Neural cell (in vitro differentiated cells): ENCODE measurements around the gene TPCN1. TPM values are rescaled to one million over a fixed set of nuclear protein-coding genes. Genes with fewer than 3 reads are reported as not detected.

Experiments
- H2AFZ ChIP-seq: fragments of 200-600, 300-800 bp; sonication (generic), shearing (Covaris generic); 2 replicates; pipeline ENCODE4 v1.6.0; 2014; ENCODE audit warnings: low read depth, mild to moderate bottlenecking, antibody characterized with exemption, low read length, moderate library complexity
- H3F3A ChIP-seq: fragments of 200-600 bp; shearing (Covaris generic); 2 replicates; pipeline ENCODE4 v1.6.1; 2016; ENCODE audit warnings: mild to moderate bottlenecking, moderate library complexity, mixed read lengths, antibody characterized with exemption, low read length; ENCODE audit not compliant: insufficient read depth, poor library complexity, severe bottlenecking
- H3K27ac ChIP-seq: fragments of 200-600, 300-800 bp; sonication (generic), shearing (Covaris generic); 2 replicates; pipeline ENCODE4 v1.5.1; 2014; ENCODE audit warnings: mild to moderate bottlenecking, low read length, moderate library complexity
- H3K27me3 ChIP-seq: fragments of 300-800, 200-600 bp; sonication (generic), shearing (Covaris generic); 2 replicates; pipeline ENCODE4 v1.6.0; 2014; ENCODE audit warnings: mild to moderate bottlenecking, low read depth, low read length, moderate library complexity; ENCODE audit not compliant: insufficient read depth
- H3K36me3 ChIP-seq: fragments of 300-800, 200-600 bp; sonication (generic), shearing (Covaris generic); 2 replicates; pipeline ENCODE4 v1.5.1; 2014; ENCODE audit warnings: mild to moderate bottlenecking, antibody characterized with exemption, low read length, moderate library complexity; ENCODE audit not compliant: insufficient read depth
- H3K4me2 ChIP-seq: fragments of 300-800, 200-600 bp; sonication (generic), shearing (Covaris generic); 2 replicates; pipeline ENCODE4 v1.6.0; 2014; ENCODE audit warnings: mild to moderate bottlenecking, low read length
- H3K4me3 ChIP-seq: fragments of 300-800, 200-600 bp; sonication (generic), shearing (Covaris generic); 2 replicates; pipeline ENCODE4 v1.5.1; 2014; ENCODE audit warnings: mild to moderate bottlenecking, low read length, moderate library complexity
- H3K79me2 ChIP-seq: fragments of 200-600 bp; shearing (Covaris generic); replicated peaks from 2 replicates; pipeline ENCODE4 v1.6.0; 2014; ENCODE audit warnings: mild to moderate bottlenecking, low read length, moderate library complexity; ENCODE audit not compliant: insufficient read depth
- H3K9ac ChIP-seq: fragments of 300-800, 200-600 bp; sonication (generic), shearing (Covaris generic); 2 replicates; pipeline ENCODE4 v1.6.1; 2016; ENCODE audit warnings: mild to moderate bottlenecking, low read length, mixed read lengths
- H3K9me2 ChIP-seq: fragments of 200-600 bp; shearing (Covaris generic); 2 replicates; pipeline ENCODE4 v1.6.1; 2016; ENCODE audit warnings: mild to moderate bottlenecking, low read length, mixed read lengths; ENCODE audit not compliant: insufficient read depth
- H3K9me3 ChIP-seq: fragments of 200-600, 300-800 bp; sonication (generic), shearing (Covaris generic); 2 replicates; pipeline ENCODE4 v1.6.1; 2016; ENCODE audit warnings: mild to moderate bottlenecking, mixed run types, low read length, moderate library complexity, mixed read lengths
- H4K20me1 ChIP-seq: fragments of 200-600 bp; shearing (Covaris generic); 2 replicates; pipeline ENCODE4 v1.6.1; 2016; ENCODE audit warnings: mild to moderate bottlenecking, mixed run types; ENCODE audit not compliant: insufficient read depth
- EP300 ChIP-seq: fragments of 450-650 bp; conservative IDR thresholded peaks from 2 replicates; pipeline ENCODE4 v1.6.1; 2014; ENCODE audit warnings: antibody characterized with exemption, mild to moderate bottlenecking, moderate library complexity; ENCODE audit not compliant: poor library complexity, severe bottlenecking
- EZH2 ChIP-seq: fragments of 200-600, 300-800 bp; shearing (Covaris generic), sonication (generic); IDR thresholded peaks from 2 replicates; pipeline ENCODE4 v1.6.1; 2014; ENCODE audit warnings: antibody characterized with exemption, low read length, borderline replicate concordance, mild to moderate bottlenecking; ENCODE audit not compliant: insufficient read depth, poor library complexity, severe bottlenecking
- MXI1 ChIP-seq: fragments of 450-650 bp; conservative IDR thresholded peaks from 2 replicates; pipeline ENCODE4 v1.6.1; 2014; ENCODE audit warnings: antibody characterized with exemption, mild to moderate bottlenecking; ENCODE audit not compliant: poor library complexity, severe bottlenecking
- POLR2AphosphoS5 ChIP-seq: IDR thresholded peaks from 2 replicates; pipeline ENCODE4 v1.6.1; 2012
- RAD21 ChIP-seq: fragments of 450-650 bp; conservative IDR thresholded peaks from 2 replicates; pipeline ENCODE4 v1.6.1; 2014; ENCODE audit warnings: antibody characterized with exemption, mild to moderate bottlenecking, moderate library complexity
- SMC3 ChIP-seq: fragments of 450-650 bp; conservative IDR thresholded peaks from 2 replicates; pipeline ENCODE4 v1.6.1; 2014; ENCODE audit warnings: antibody characterized with exemption, mild to moderate bottlenecking, moderate library complexity; ENCODE audit not compliant: poor library complexity
- TAF1 ChIP-seq: IDR thresholded peaks from 2 replicates; pipeline ENCODE4 v1.6.1; 2012; ENCODE audit warnings: low read depth
- polyA plus RNA-seq: library from polyadenylated mRNA; depleted of rRNA; stranded (reverse); fragments of >200 nt; gene quantifications from 2 replicates; pipeline ENCODE4 v1.2.3, GENCODE V29; 2014
- TF ChIP-seq, protein P1 (sequence below): IDR thresholded peaks from 2 replicates; pipeline ENCODE4 v1.6.1; 2012; ENCODE audit warnings: borderline replicate concordance
- TF ChIP-seq, protein P2 (sequence below): fragments of 450-650 bp; IDR thresholded peaks from 2 replicates; pipeline ENCODE4 v1.5.1; 2014; ENCODE audit warnings: antibody characterized with exemption, mild to moderate bottlenecking, moderate library complexity; ENCODE audit not compliant: poor library complexity, severe bottlenecking

TPCN1 gene
- polyA plus RNA-seq, 1 donor from 2014 or later: 4.0 TPM

DNA sequence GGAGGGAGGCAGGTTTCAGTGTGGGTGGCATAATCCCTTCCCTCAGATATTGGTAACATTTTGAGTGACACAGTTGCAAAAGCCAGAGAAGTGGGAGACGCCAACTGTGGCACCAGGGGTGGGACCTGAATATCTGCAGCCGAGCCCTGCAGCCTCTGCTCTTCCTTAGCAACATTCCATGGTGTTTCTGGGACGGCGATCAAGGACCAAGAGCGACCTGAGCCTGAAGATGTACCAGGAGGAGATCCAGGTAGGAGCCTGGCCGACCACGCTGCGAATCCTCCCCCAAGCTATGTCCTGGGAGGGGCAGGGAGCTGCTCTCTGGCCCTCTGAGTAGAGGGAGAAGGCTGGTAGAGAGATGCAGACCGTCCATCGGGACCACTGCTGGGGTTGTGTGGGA, 71.8 kb downstream of the TPCN1 start:
- TF ChIP-seq RAD21: no peak
- no peak for TF ChIP-seq MXI1
- no peak for TF ChIP-seq SMC3
- TF ChIP-seq, protein P1, sequence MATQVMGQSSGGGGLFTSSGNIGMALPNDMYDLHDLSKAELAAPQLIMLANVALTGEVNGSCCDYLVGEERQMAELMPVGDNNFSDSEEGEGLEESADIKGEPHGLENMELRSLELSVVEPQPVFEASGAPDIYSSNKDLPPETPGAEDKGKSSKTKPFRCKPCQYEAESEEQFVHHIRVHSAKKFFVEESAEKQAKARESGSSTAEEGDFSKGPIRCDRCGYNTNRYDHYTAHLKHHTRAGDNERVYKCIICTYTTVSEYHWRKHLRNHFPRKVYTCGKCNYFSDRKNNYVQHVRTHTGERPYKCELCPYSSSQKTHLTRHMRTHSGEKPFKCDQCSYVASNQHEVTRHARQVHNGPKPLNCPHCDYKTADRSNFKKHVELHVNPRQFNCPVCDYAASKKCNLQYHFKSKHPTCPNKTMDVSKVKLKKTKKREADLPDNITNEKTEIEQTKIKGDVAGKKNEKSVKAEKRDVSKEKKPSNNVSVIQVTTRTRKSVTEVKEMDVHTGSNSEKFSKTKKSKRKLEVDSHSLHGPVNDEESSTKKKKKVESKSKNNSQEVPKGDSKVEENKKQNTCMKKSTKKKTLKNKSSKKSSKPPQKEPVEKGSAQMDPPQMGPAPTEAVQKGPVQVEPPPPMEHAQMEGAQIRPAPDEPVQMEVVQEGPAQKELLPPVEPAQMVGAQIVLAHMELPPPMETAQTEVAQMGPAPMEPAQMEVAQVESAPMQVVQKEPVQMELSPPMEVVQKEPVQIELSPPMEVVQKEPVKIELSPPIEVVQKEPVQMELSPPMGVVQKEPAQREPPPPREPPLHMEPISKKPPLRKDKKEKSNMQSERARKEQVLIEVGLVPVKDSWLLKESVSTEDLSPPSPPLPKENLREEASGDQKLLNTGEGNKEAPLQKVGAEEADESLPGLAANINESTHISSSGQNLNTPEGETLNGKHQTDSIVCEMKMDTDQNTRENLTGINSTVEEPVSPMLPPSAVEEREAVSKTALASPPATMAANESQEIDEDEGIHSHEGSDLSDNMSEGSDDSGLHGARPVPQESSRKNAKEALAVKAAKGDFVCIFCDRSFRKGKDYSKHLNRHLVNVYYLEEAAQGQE: no peak
- TF ChIP-seq, protein P2, sequence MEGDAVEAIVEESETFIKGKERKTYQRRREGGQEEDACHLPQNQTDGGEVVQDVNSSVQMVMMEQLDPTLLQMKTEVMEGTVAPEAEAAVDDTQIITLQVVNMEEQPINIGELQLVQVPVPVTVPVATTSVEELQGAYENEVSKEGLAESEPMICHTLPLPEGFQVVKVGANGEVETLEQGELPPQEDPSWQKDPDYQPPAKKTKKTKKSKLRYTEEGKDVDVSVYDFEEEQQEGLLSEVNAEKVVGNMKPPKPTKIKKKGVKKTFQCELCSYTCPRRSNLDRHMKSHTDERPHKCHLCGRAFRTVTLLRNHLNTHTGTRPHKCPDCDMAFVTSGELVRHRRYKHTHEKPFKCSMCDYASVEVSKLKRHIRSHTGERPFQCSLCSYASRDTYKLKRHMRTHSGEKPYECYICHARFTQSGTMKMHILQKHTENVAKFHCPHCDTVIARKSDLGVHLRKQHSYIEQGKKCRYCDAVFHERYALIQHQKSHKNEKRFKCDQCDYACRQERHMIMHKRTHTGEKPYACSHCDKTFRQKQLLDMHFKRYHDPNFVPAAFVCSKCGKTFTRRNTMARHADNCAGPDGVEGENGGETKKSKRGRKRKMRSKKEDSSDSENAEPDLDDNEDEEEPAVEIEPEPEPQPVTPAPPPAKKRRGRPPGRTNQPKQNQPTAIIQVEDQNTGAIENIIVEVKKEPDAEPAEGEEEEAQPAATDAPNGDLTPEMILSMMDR: no peak
- TF ChIP-seq EP300: no peak
- no peak for TF ChIP-seq TAF1
- no peak for TF ChIP-seq POLR2AphosphoS5
- no peak for TF ChIP-seq EZH2
- no peak overlapping the region for H3K4me2 ChIP-seq

DNA sequence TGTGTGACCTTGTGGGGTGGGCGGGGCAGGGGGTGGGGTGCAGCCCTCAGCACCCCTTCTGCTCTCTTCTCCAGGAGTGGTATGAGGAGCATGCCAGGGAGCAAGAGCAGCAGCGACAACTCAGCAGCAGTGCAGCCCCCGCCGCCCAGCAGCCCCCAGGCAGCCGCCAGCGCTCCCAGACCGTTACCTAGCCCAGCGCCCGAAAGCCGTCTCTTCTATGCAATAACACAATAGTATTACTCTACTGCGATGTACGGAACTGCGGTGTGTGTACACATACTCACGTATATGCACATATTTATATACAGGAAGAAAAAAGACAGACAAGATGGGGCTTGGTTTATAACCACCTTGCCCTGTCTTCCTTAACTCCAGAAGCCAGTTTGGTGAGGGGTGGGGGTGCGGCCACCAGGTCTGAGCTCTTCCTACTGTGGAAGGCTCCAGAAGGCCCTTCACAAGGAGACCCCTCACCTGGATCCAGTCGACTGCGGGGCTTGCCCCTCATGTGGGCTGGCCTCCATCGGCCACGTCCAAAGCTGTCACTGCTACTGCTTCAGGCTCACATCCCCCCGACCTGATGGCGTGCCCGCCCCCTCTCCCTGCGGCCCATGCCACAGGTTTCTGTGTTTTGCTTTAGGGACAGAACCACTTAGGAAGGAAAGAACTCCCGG, 74.8 kb downstream of the TPCN1 start:
- H3K27me3 ChIP-seq: no peaks in the 10 kb centered on the region
- H4K20me1 ChIP-seq: no peaks in the 10 kb centered on the region
- H3K27ac ChIP-seq: no peak overlapping the region
- no peaks in the 10 kb centered on the region for H3K36me3 ChIP-seq
- H3K4me3 ChIP-seq: no peak overlapping the region
- no peak overlapping the region for H3K9ac ChIP-seq
- TF ChIP-seq TAF1: no peak
- no peak for TF ChIP-seq MXI1
- TF ChIP-seq EP300: no peak
- TF ChIP-seq, protein P2: no peak
- TF ChIP-seq, protein P1: no peak
- no peak for TF ChIP-seq RAD21
- TF ChIP-seq SMC3: no peak
- TF ChIP-seq EZH2: no peak
- TF ChIP-seq POLR2AphosphoS5: no peak
- H3K4me2 ChIP-seq: no peak overlapping the region
- no peak overlapping the region for H2AFZ ChIP-seq
- no peaks in the 10 kb centered on the region for H3K9me3 ChIP-seq
- no peaks in the 10 kb centered on the region for H3K9me2 ChIP-seq
- no peaks in the 10 kb centered on the region for H3K79me2 ChIP-seq
- no peaks in the 10 kb centered on the region for H3F3A ChIP-seq

More for the DNA sequence above, 71.8 kb downstream of the TPCN1 start:
- no peak overlapping the region for H3K4me3 ChIP-seq
- no peak overlapping the region for H2AFZ ChIP-seq
- no peaks in the 10 kb centered on the region for H3K9me3 ChIP-seq
- no peak overlapping the region for H3K27ac ChIP-seq
- H3K27me3 ChIP-seq: no peaks in the 10 kb centered on the region
- H3K36me3 ChIP-seq: no peaks in the 10 kb centered on the region
- no peaks in the 10 kb centered on the region for H3K79me2 ChIP-seq
- no peaks in the 10 kb centered on the region for H3F3A ChIP-seq
- no peak overlapping the region for H3K9ac ChIP-seq
- no peaks in the 10 kb centered on the region for H4K20me1 ChIP-seq
- no peaks in the 10 kb centered on the region for H3K9me2 ChIP-seq
